COLO829 (cell line): Measurements from ENCODE around the gene PHLDB1.

Experiments used
- DNase-seq: peaks from one replicate; pipeline ENCODE4 v3.0.0; 2012; ENCODE audit warnings: low spot score

Gene PHLDB1

GRCh38 chr11:118640332-118641154 lies 33.1 kb downstream of the PHLDB1 start:
- DNase-seq = no peak

GRCh38 chr11:118641397-118642019 lies 34.1 kb downstream of the PHLDB1 start:
- DNase-seq = no peak

DNA sequence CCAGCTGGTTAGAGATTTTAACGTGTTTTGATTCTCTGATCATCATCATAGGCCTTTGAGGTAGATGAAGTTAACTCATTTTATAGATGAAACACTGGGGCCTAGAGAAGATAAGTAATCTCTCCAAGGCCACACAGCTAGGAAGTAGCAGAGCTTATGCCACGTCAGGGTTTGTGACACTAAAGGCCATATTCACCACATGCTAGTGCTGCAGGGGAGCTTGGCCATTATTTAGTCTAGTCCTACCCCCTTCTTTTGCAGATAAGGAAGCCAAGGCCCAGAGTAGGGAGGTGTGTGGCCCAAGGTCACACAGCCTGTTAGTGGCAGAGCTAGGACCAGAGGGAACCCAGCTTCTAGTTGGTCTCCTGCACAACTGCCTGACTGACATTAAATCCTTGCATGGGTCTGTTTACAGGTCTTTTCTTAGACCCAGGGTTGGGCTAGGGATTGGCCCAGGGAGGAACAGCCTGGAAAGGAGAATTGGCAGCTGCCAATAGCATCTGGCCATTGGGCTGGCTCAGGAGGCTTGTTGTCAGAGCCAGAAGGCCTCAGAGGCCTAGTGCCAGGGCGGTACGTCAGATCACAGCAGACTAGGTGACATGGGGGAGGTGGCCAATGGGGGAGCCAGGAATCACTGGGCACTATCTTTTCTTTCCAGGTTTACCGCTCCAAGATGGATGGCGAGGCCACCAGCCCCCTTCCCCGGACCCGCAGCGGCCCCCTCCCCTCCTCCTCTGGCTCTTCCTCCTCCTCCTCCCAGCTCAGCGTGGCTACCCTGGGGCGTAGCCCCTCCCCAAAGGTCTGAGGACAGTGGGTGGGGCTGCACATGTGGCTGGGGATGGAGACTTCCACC lies 36.0 kb downstream of the PHLDB1 start:
- no peak for DNase-seq

GRCh38 chr11:118643995-118644345 lies 36.6 kb downstream of the PHLDB1 start:
- DNase-seq = no peak

- DNase-seq = no peak
These were observed 37.1 kb downstream of the PHLDB1 start for GRCh38 chr11:118644496-118644895.

- DNase-seq = no peak
These were observed 37.8 kb downstream of the PHLDB1 start for GRCh38 chr11:118645066-118645715.

GRCh38 chr11:118646393-118646792 lies 39.0 kb downstream of the PHLDB1 start:
- no peak for DNase-seq

- DNase-seq = no peak
These were observed 40.9 kb downstream of the PHLDB1 start for GRCh38 chr11:118648291-118648690.

GRCh38 chr11:118649941-118650340 lies 42.5 kb downstream of the PHLDB1 start:
- no peak for DNase-seq

GRCh38 chr11:118650366-118650765 lies 43.0 kb downstream of the PHLDB1 start:
- no peak for DNase-seq

DNA sequence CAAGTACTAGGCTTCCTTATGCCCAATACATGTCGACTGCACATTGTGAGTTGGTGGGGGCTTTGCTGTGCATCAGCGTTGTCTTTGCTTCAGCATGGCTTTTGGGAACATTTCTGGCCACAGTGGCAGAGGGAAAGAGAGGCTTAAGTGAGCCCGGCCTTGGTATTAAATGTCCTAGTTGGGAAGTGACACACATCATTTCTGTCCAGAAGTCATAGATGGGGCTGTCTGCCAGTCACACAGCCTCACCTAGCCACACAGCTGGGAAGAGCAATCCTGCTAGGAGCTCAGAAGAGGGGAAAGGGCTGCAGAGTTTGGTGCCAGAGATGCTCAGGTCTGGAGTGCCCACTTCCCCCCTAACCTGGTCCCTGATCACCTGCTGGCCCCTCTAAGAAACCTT lies 44.4 kb downstream of the PHLDB1 start:
- DNase-seq = no peak

- DNase-seq = no peak
These were observed 45.3 kb downstream of the PHLDB1 start for GRCh38 chr11:118652681-118653181.

- no peak for DNase-seq
These were observed 46.4 kb downstream of the PHLDB1 start for GRCh38 chr11:118653684-118654390.

DNA sequence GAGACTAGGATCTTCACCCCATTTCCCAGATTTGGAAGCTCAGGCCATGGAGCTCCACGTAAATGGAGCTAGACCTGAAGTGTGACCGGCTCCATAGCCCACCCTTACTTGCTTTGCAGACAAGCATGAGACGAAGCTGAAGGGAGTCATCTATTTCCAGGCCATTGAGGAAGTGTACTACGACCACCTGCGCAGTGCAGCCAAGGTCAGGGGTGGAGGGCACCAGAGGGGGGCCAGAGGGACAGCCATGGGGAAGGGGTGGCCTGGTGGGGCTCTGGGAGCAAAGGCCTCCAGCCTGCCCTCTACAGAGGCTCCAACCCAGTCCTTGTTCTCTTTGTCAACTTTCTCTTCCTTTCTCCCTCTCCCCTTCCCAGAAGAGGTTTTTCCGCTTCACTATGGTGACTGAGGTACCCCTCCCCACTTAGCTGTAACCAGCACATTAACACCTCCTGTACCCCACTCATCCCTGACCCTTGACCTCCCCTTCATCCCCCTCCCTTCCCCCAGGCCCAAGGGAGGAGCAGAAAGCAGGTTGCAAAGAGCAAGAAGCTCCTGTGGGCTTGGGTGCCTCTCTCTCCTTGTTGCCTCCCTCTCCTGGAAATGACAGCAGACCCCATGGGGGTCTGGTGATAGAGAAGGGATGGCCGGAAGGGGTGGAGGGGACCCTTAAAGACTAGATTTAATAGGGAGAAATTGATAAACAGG lies 48.2 kb downstream of the PHLDB1 start:
- no peak for DNase-seq

GRCh38 chr11:118656563-118657165 lies 49.2 kb downstream of the PHLDB1 start:
- DNase-seq = no peak

DNA sequence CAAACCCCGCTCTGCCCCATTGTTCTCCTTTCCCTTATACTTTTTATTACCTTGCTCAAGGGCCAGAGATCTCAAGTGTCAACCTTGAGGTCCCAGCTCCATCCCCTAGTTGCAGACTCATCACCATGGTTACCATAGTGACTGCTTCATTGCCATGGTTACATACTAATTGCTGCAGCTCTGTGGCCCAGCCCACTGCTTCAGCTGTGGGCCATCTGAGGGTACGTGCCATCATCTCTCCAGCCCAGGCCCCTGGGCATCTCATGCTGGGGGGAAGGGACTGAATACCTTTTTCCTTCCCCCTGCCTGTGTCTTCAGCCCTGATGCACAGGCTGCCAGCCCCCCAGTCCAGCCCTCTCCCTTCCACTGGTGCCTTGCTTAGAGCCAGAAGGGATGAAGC lies 49.8 kb downstream of the PHLDB1 start:
- no peak for DNase-seq

DNA sequence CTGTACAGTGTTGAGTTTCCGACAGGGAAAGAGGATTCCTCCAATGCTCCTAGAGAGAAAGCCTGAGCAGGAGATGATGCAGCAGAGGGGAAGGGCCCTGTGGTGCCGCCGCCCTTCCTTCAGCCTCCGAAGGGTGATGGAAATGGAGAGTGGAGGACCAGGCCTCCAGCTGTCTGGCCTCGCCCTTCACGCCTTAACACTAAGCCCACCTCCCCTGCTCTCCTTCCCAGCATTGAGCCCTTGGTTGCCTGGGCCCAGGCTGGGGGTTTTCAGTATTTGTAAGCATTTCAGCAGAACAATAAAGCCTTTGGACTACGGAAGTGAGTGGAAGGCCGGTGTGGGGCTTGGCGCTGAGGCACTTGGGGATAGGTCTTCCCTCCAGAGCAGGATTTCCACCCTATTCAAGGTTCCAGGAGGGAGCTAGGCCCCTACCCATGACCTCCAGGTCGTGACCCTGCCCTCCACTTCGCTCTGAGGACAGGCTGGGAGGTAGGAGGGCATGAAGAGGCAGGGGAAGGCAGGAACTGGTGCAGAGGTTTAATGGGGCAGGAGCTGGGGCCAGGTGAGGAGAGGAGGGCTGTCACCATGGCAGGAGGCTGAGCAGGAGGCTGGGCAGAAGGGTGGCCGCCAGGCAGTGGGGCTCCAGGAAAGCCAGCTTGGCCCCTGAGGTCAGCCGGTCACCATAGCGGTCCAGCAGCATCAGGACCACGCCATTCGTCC lies 50.5 kb downstream of the PHLDB1 start:
- no peak for DNase-seq

DNA sequence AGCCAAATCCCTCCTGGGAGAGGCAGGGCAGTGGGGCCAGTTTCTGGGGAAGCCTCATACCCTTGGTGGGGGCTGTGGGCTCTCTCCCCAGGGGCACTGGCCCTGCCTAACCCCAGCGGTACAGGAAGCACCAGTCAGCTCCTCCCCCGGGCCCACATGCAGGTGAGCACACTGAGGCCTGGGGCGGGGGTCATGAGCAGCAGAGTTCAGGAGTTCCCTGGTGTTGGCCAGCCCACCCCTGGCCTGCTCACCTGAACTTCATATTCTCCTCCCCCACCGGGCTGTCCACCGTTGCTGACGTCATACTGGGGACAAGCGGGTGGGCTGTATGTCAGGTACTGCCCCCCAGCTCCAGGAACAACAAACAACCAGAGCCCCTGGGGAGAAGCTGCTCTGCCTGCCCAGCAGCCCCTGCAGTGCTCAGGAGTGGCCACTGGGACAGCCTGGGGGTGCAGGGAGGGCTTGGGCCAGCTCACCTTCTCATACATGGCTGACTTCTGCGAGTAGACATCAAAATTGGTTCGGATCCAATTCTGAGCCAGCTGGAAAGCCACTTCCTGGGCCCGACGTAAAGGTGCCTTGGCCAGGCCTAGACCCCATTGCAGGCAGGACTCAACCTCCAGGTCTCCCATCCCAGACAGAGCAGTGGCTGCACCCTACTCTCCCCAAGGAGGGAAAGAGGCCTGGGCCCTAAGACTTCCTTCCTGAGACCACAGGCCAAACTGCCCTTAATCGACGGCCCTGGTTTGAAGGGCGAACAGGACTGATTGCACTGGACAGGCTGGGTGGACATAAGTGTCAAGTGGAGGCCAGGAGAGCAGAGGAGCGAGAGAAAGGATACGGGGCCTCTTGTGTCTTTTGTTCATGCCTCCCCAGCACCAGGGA lies 51.3 kb downstream of the PHLDB1 start:
- DNase-seq = no peak
